B cell (primary cell): Measurements from ENCODE around the gene MPHOSPH6. TPM values are rescaled to one million over a fixed set of nuclear protein-coding genes. Genes with fewer than 3 reads are reported as not detected.
"Not testable (repeated sequence)": the region's sequence is repeated elsewhere in the genome, so short reads cannot be mapped to it uniquely, and the experiment has no call there.

Experiments used
- ATAC-seq: fragments of 200-7000 bp; cut with Tn5 transposase; one replicate; pipeline ENCODE4 v1.10.0; 2021; ENCODE audit warnings: low read depth, mild to moderate bottlenecking, moderate number of reproducible peaks, moderate library complexity
- CTCF ChIA-PET: fragments of 350-600 bp; sonication (Branson Sonifier 250); formaldehyde crosslinking; loops from one replicate; lab custom pipeline; 2021; ENCODE audit warnings: antibody characterized with exemption, inconsistent platforms; lab: Charles Lee
- POLR2A ChIA-PET: fragments of 350-600 bp; sonication (Branson Sonifier 250); formaldehyde crosslinking; loops from one replicate; lab custom pipeline; 2021; ENCODE audit warnings: antibody characterized with exemption; lab: Charles Lee
- DNase-seq: peaks from one replicate; pipeline ENCODE4 v3.0.0; 2013
- H2AFZ ChIP-seq: 2 replicates; pipeline ENCODE4 v1.6.1; 2012; ENCODE audit warnings: mild to moderate bottlenecking, low read depth, low read length; ENCODE audit not compliant: insufficient read depth, poor library complexity, severe bottlenecking
- H3K27ac ChIP-seq, 2 donors: 1 replicate in 1 of 2; 2 replicates in 1 of 2; pipeline ENCODE4 v1.5.1; 2012 to 2013; ENCODE audit warnings: low read length in 2 of 2, mild to moderate bottlenecking in 2 of 2, moderate library complexity in 1 of 2
- H3K27me3 ChIP-seq, 4 experiments: fragments of 200-600 bp in 1 of 4; sonication (generic) in 1 of 4; replicated peaks in 1 of 4; 1 replicate in 2 of 4; 2 replicates in 2 of 4; pipeline versions ENCODE4 v1.6.1 to v1.7.0; 2013 to 2016; ENCODE audit warnings: low read length in 3 of 4, mild to moderate bottlenecking in 2 of 4, mixed read lengths in 1 of 4, moderate library complexity in 1 of 4; ENCODE audit not compliant: insufficient read depth in 4 of 4, control insufficient read depth in 3 of 4; ENCODE audit errors: control extremely low read depth in 1 of 4
- H3K36me3 ChIP-seq, 2 experiments: replicated peaks in 1 of 2; 1 replicate in 1 of 2; 2 replicates in 1 of 2; pipeline versions ENCODE4 v1.6.1 to v1.7.1; 2013; ENCODE audit warnings: low read length in 1 of 2; ENCODE audit not compliant: insufficient read depth in 2 of 2, control insufficient read depth in 1 of 2; ENCODE audit errors: control extremely low read depth in 1 of 2, extremely low read depth in 1 of 2
- H3K4me1 ChIP-seq, 2 donors: fragments of 200-600 bp in 1 of 2; sonication (generic) in 1 of 2; 1 replicate in 1 of 2; 2 replicates in 1 of 2; pipeline versions ENCODE4 v1.5.1 to v1.6.1; 2013 to 2017; ENCODE audit warnings: low read length in 2 of 2; ENCODE audit not compliant: control insufficient read depth in 2 of 2, insufficient read depth in 2 of 2
- H3K4me2 ChIP-seq: replicated peaks from 2 replicates; pipeline ENCODE3; 2012; ENCODE audit warnings: mild to moderate bottlenecking, low read depth, low read length; ENCODE audit not compliant: poor library complexity, severe bottlenecking
- H3K4me3 ChIP-seq, 5 experiments: fragments of 200-600 bp in 1 of 5; sonication (generic) in 1 of 5; 1 replicate in 3 of 5; 2 replicates in 2 of 5; pipeline versions ENCODE4 v1.5.1 to v1.7.0; 2011 to 2016; ENCODE audit warnings: low read length in 4 of 5, mild to moderate bottlenecking in 4 of 5, low read depth in 2 of 5, control low read depth in 1 of 5, moderate library complexity in 1 of 5; ENCODE audit not compliant: insufficient read depth in 1 of 5; ENCODE audit errors: control extremely low read depth in 1 of 5, extremely low read depth in 1 of 5
- H3K79me2 ChIP-seq: fragments of 200-600 bp; sonication (generic); one replicate; pipeline ENCODE4 v1.6.0; 2016; ENCODE audit warnings: low read length; ENCODE audit not compliant: control insufficient read depth, insufficient read depth
- H3K9ac ChIP-seq: fragments of 200-600 bp; sonication (generic); 2 replicates; pipeline ENCODE4 v1.6.1; 2017; ENCODE audit warnings: mild to moderate bottlenecking, low read length, moderate library complexity
- H3K9me3 ChIP-seq, 3 donors: one replicate each; pipeline versions ENCODE4 v1.6.1 to v1.7.1; 2013; ENCODE audit warnings: low read length in 2 of 3; ENCODE audit not compliant: control insufficient read depth in 2 of 3, insufficient read depth in 1 of 3; ENCODE audit errors: control extremely low read depth in 1 of 3
- H4K20me1 ChIP-seq: 2 replicates; pipeline ENCODE4 v1.6.0; 2012; ENCODE audit warnings: mild to moderate bottlenecking, low read length; ENCODE audit not compliant: insufficient read depth, control insufficient read depth, poor library complexity, severe bottlenecking
- H3K27ac Mint-ChIP-seq: one replicate; pipeline ENCODE4 v1.8.0; 2021; ENCODE audit warnings: mixed read lengths
- H3K27me3 Mint-ChIP-seq: one replicate; pipeline ENCODE4 v1.8.0; 2021; ENCODE audit warnings: mixed read lengths
- H3K4me1 Mint-ChIP-seq: one replicate; pipeline ENCODE4 v1.8.0; 2021; ENCODE audit warnings: mixed read lengths
- H3K4me3 Mint-ChIP-seq: one replicate; pipeline ENCODE4 v1.8.0; 2021; ENCODE audit warnings: mixed read lengths
- H3K9me3 Mint-ChIP-seq: one replicate; pipeline ENCODE4 v1.8.0; 2022; ENCODE audit warnings: mixed read lengths; ENCODE audit not compliant: insufficient read depth
- EZH2 ChIP-seq: IDR thresholded peaks from 2 replicates; pipeline ENCODE4 v1.6.1; 2012; ENCODE audit warnings: borderline replicate concordance, low read depth, mild to moderate bottlenecking, moderate library complexity, low read length; ENCODE audit not compliant: insufficient read depth, poor library complexity, severe bottlenecking
- WGBS: methylation state at CpG from one replicate; pipeline ENCODE4 v1.1.5; 2013; ENCODE audit warnings: missing lambda C conversion rate; ENCODE audit not compliant: insufficient coverage; 5-methylcytosine and 5-hydroxymethylcytosine counted together
- intact Hi-C: fragments of 100-400 bp; cut with micrococcal nuclease; formaldehyde crosslinking; loops from one replicate; pipeline ENCODE4 v1.10.0; 2022
- polyA plus RNA-seq: library from polyadenylated mRNA; depleted of rRNA; stranded (reverse); fragments of >200 nt; gene quantifications from 2 replicates; pipeline ENCODE4 v1.2.3, GENCODE V29; 2012
- total RNA-seq, 2 donors: library from RNA; stranded (reverse); fragments of 120-200 nt in 1 of 2; gene quantifications; 1 replicate in 1 of 2; 2 replicates in 1 of 2; pipeline versions ENCODE4 v1.2.3 to v1.2.4, GENCODE V29; 2013 to 2022
- TF ChIP-seq, protein P1 (sequence below): fragments of 200-600 bp; IDR thresholded peaks from one replicate; pipeline ENCODE4 v1.8.0; 2022; ENCODE audit warnings: antibody characterized with exemption, mild to moderate bottlenecking

MPHOSPH6 gene
- total and polyA plus RNA-seq, 2 donors (not counting 1 experiment from before 2014, with no cell fraction given), result 4.6 to 20.4 TPM

DNA sequence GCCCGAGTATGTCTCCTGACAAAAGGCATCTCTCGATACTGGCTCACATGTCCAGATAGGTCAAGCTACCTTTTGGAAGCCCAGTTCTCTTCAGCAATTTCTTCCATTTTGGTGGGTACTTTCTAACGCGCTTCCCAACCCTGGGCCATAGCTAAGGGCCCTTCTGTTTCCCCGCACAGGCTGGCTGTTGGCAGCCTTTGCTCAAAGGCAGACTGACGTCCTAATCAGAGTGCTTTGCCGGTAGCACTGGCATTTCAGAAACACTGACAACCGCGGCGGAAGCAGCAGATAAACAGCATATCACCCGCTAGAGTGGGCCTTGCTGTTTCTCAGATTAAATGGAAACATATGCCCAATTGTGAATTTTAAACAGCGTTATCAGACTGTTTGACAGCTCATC lies 49.3 kb upstream of the MPHOSPH6 start:
- TF ChIP-seq, protein P1, sequence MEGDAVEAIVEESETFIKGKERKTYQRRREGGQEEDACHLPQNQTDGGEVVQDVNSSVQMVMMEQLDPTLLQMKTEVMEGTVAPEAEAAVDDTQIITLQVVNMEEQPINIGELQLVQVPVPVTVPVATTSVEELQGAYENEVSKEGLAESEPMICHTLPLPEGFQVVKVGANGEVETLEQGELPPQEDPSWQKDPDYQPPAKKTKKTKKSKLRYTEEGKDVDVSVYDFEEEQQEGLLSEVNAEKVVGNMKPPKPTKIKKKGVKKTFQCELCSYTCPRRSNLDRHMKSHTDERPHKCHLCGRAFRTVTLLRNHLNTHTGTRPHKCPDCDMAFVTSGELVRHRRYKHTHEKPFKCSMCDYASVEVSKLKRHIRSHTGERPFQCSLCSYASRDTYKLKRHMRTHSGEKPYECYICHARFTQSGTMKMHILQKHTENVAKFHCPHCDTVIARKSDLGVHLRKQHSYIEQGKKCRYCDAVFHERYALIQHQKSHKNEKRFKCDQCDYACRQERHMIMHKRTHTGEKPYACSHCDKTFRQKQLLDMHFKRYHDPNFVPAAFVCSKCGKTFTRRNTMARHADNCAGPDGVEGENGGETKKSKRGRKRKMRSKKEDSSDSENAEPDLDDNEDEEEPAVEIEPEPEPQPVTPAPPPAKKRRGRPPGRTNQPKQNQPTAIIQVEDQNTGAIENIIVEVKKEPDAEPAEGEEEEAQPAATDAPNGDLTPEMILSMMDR, result no peak
- no peak for TF ChIP-seq EZH2
- intact Hi-C loops, result no loop called here
- Histone ChIP-seq H3K27ac (no peak overlapping the region), H3K4me1 (no peaks in the 10 kb centered on the region), H3K4me3 (no peak overlapping the region), H3K9ac (no peak overlapping the region), H3K9me3 (no peaks in the 10 kb centered on the region), H3K27me3 (no peaks in the 10 kb centered on the region), H3K36me3 (no peaks in the 10 kb centered on the region), H3K79me2 (no peaks in the 10 kb centered on the region), H3K4me2 (no peak overlapping the region), H4K20me1 (no peaks in the 10 kb centered on the region), H2AFZ (no peak overlapping the region)
- DNase-seq, result no peak
- CTCF ChIA-PET, result interaction anchor here (1.5 kb wide), 1 partner anchor 11 kb away, joined by 5 read pairs; no protein-coding TSS in a partner anchor
- 90% methylated on average over 11 of the region's 12 CpGs for WGBS
- Mint-ChIP-seq H3K4me3 (no peak overlapping the region), H3K27ac (no peak overlapping the region), H3K9me3 (no peaks in the 10 kb centered on the region), H3K4me1 (no peaks in the 10 kb centered on the region), H3K27me3 (peaks cover 7% of the 10 kb centered on the region)
- POLR2A ChIA-PET, result no interaction called here
- no peak for ATAC-seq

DNA sequence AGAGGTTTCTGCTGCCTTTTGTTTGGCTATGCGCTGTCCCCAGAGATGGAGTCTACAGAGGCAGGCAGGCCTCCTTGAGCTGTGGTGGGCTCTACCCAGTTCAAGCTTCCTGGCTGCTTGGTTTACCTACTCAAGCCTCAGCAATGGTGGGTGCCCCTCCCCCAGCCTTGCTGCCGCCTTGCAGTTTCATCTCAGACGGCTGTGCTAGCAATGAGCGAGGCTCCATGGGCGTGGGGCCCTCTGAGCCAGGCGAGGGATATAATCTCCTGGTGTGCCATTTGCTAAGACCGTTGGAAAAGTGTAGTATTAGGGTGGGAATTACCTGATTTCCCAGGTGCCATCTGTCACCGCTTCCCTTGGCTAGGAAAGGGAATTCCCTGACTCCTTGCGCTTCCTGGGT lies 39.3 kb upstream of the MPHOSPH6 start:
- H3K27me3 ChIP-seq, H3K9ac ChIP-seq, H3K36me3 ChIP-seq, H4K20me1 ChIP-seq, H3K9me3 Mint-ChIP-seq, intact Hi-C loops, H3K79me2 ChIP-seq, H3K4me1 ChIP-seq, CTCF ChIA-PET, DNase-seq, H3K4me3 ChIP-seq, ATAC-seq, H3K4me3 Mint-ChIP-seq, H3K9me3 ChIP-seq, H3K4me1 Mint-ChIP-seq, H3K27ac Mint-ChIP-seq, POLR2A ChIA-PET, H2AFZ ChIP-seq, H3K4me2 ChIP-seq, H3K27ac ChIP-seq: not testable (repeated sequence)
- 77% methylated on average over 9 of the region's 9 CpGs for WGBS
- H3K27me3 Mint-ChIP-seq, result peaks cover 39% of the 10 kb centered on the region
